HEK293 (cell line): ENCODE measurements around the gene BRWD1.

Experiments used
- CTCF ChIP-seq: fragments of 450-650 bp; formaldehyde crosslinking; IDR thresholded peaks from 2 replicates; pipeline ENCODE4 v1.5.1; 2016; ENCODE audit warnings: missing biosample characterization, missing genetic modification characterization
- REST ChIP-seq: fragments of 450-650 bp; formaldehyde crosslinking; IDR thresholded peaks from 2 replicates; pipeline ENCODE4 v1.5.1; 2016; ENCODE audit warnings: missing biosample characterization, missing genetic modification characterization
- ZNF416 ChIP-seq: fragments of 450-650 bp; formaldehyde crosslinking; IDR thresholded peaks from 2 replicates; pipeline ENCODE4 v1.5.1; 2016; ENCODE audit warnings: missing biosample characterization, missing genetic modification characterization
- ZNF510 ChIP-seq: fragments of 450-650 bp; formaldehyde crosslinking; IDR thresholded peaks from 2 replicates; pipeline ENCODE4 v1.5.1; 2018; ENCODE audit warnings: mild to moderate bottlenecking, missing genetic modification characterization, missing biosample characterization; ENCODE audit not compliant: insufficient replicate concordance
- ZXDB ChIP-seq: fragments of 450-650 bp; formaldehyde crosslinking; IDR thresholded peaks from 2 replicates; pipeline ENCODE4 v1.5.1; 2016; ENCODE audit warnings: missing biosample characterization, missing genetic modification characterization

DNA sequence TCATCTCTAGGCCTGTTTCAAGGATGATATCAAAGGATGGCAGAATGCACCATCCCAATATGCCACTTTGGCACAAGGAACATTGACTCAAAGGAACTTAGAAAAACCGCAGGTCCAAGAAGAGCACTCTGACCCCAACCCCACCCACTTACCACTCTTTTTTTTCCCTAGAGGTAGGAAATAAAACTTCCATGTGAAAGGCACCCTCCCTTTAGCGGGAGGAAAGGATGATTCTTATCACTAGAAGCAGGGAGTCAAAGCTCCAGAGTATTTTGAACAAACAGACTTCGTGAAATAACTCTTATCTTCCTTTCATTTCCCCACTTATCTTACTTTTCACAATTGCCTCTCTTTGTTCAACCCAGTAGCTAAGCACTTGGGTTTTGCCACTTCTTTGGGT is 152.4 kb downstream of the BRWD1 start:
- TF ChIP-seq ZXDB (tag by site-specific recombination) (no peak), REST (tag by site-specific recombination) (no peak), ZNF510 (tag by site-specific recombination) (no peak), CTCF (tag by site-specific recombination) (no peak), ZNF416 (tag by site-specific recombination) (no peak)
